SK-N-SH (cell line): ENCODE results near the gene GNG5. TPM values are rescaled to one million over a fixed set of nuclear protein-coding genes. Genes with fewer than 3 reads are reported as not detected.
"Not testable (repeated sequence)": the region's sequence is repeated elsewhere in the genome, so short reads cannot be mapped to it uniquely, and the experiment has no call there.

Experiments used
- CTCF ChIA-PET: fragments of 300-600, 350-600 bp; formaldehyde crosslinking; extraction: SDS; loops from one replicate; lab custom pipeline; 2021; lab: Yijun Ruan, JAX
- POLR2A ChIA-PET: fragments of 350-600 bp; sonication (Branson Sonifier 250); formaldehyde crosslinking; extraction: SDS; loops from one replicate; lab custom pipeline; 2020; ENCODE audit warnings: antibody characterized with exemption, inconsistent platforms; lab: Yijun Ruan, JAX
- DNase-seq: peaks from one replicate; pipeline ENCODE4 v3.0.0; 2012
- H2AFZ ChIP-seq: fragments of 200-600 bp; sonication (generic); 2 replicates; pipeline ENCODE4 v1.8.1; 2016; ENCODE audit warnings: antibody characterized with exemption, mild to moderate bottlenecking, low read depth
- H3F3A ChIP-seq: fragments of 200-600 bp; sonication (generic); replicated peaks from 2 replicates; pipeline ENCODE3; 2016; ENCODE audit warnings: antibody characterized with exemption, mild to moderate bottlenecking; ENCODE audit not compliant: insufficient read depth
- H3K27ac ChIP-seq, 2 experiments: fragments of 200-500 bp in 1 of 2; fragments of 200-600 bp in 1 of 2; sonication (Bioruptor generic) in 1 of 2; sonication (generic), shearing (Covaris generic) in 1 of 2; 2 replicates each; pipeline versions ENCODE4 v1.5.1 to v1.6.1; 2014 to 2016; ENCODE audit warnings: low read depth in 2 of 2, inconsistent platforms in 1 of 2, low read length in 1 of 2, mild to moderate bottlenecking in 1 of 2, mixed read lengths in 1 of 2
- H3K27me3 ChIP-seq: fragments of 200-600 bp; sonication (generic), shearing (Covaris generic); 2 replicates; pipeline ENCODE4 v1.6.1; 2016; ENCODE audit warnings: mixed run types; ENCODE audit not compliant: insufficient read depth
- H3K36me3 ChIP-seq, 2 experiments: fragments of 200-500 bp in 1 of 2; fragments of 200-600 bp in 1 of 2; sonication (Bioruptor generic) in 1 of 2; sonication (generic) in 1 of 2; replicated peaks in 1 of 2; 2 replicates each; pipeline versions ENCODE3 to v1.5.1; 2014 to 2016; ENCODE audit warnings: low read length in 1 of 2, mild to moderate bottlenecking in 1 of 2; ENCODE audit not compliant: insufficient read depth in 2 of 2, control insufficient read depth in 1 of 2
- H3K4me1 ChIP-seq, 2 experiments: fragments of 200-500 bp in 1 of 2; fragments of 200-600 bp in 1 of 2; sonication (Bioruptor generic) in 1 of 2; sonication (generic), shearing (Covaris generic) in 1 of 2; 2 replicates each; pipeline versions ENCODE4 v1.5.1 to v1.6.1; 2014 to 2016; ENCODE audit warnings: low read depth in 1 of 2, low read length in 1 of 2, mixed run types in 1 of 2; ENCODE audit not compliant: insufficient read depth in 2 of 2, control insufficient read depth in 1 of 2
- H3K4me2 ChIP-seq: fragments of 200-600 bp; sonication (generic), shearing (Covaris generic); 2 replicates; pipeline ENCODE4 v1.6.1; 2017; ENCODE audit warnings: mixed run types
- H3K4me3 ChIP-seq, 2 experiments: fragments of 200-500 bp in 1 of 2; fragments of 200-600 bp in 1 of 2; sonication (Bioruptor generic) in 1 of 2; sonication (generic), shearing (Covaris generic) in 1 of 2; 2 replicates each; pipeline versions ENCODE4 v1.5.1 to v1.8.1; 2014 to 2016; ENCODE audit warnings: low read depth in 2 of 2, inconsistent platforms in 1 of 2, low read length in 1 of 2, mild to moderate bottlenecking in 1 of 2, mixed read lengths in 1 of 2, moderate library complexity in 1 of 2
- H3K79me2 ChIP-seq: fragments of 200-600 bp; sonication (generic); 2 replicates; pipeline ENCODE4 v1.8.1; 2017; ENCODE audit warnings: mild to moderate bottlenecking; ENCODE audit not compliant: insufficient read depth
- H3K9ac ChIP-seq: fragments of 200-600 bp; sonication (generic); 2 replicates; pipeline ENCODE4 v1.6.1; 2017; ENCODE audit warnings: mixed run types
- H3K9me2 ChIP-seq: fragments of 200-600 bp; sonication (generic); 2 replicates; pipeline ENCODE4 v1.6.1; 2017; ENCODE audit warnings: mixed run types
- H3K9me3 ChIP-seq: fragments of 200-600 bp; sonication (generic); 2 replicates; pipeline ENCODE4 v1.6.1; 2017; ENCODE audit warnings: mixed run types, mild to moderate bottlenecking, moderate library complexity
- H4K20me1 ChIP-seq: fragments of 200-600 bp; sonication (generic); 2 replicates; pipeline ENCODE4 v1.6.1; 2017; ENCODE audit warnings: mild to moderate bottlenecking, mixed run types; ENCODE audit not compliant: insufficient read depth
- EZH2phosphoT487 ChIP-seq: fragments of 200-600 bp; sonication (generic); IDR thresholded peaks from 2 replicates; pipeline ENCODE4 v1.6.1; 2017; ENCODE audit warnings: low read depth, mixed run types, mild to moderate bottlenecking, antibody characterized with exemption, moderate library complexity, borderline replicate concordance
- FOXJ3 ChIP-seq: sonication (generic); formaldehyde crosslinking; IDR thresholded peaks from 2 replicates; pipeline ENCODE4 v1.5.1; 2020; ENCODE audit warnings: mild to moderate bottlenecking, missing genetic modification reagents
- POLR2AphosphoS5 ChIP-seq: IDR thresholded peaks from 2 replicates; pipeline ENCODE4 v1.6.1; 2012; ENCODE audit warnings: low read depth, low read length
- RAD21 ChIP-seq: IDR thresholded peaks from 2 replicates; pipeline ENCODE4 v1.6.1; 2012; ENCODE audit warnings: mild to moderate bottlenecking, low read length
- REST ChIP-seq: IDR thresholded peaks from 2 replicates; pipeline ENCODE4 v1.6.1; 2012; ENCODE audit warnings: mild to moderate bottlenecking, low read depth, low read length, moderate library complexity
- RFX5 ChIP-seq: IDR thresholded peaks from 2 replicates; pipeline ENCODE4 v1.6.1; 2012; ENCODE audit warnings: mild to moderate bottlenecking, improper control_type of control experiment, low read length
- RXRA ChIP-seq: IDR thresholded peaks from 2 replicates; pipeline ENCODE4 v1.4.0; 2012; ENCODE audit warnings: low read depth, mild to moderate bottlenecking, borderline replicate concordance
- WGBS: methylation state at CpG from one replicate; pipeline ENCODE4 v1.1.6; 2017; ENCODE audit warnings: low lambda C conversion rate; 5-methylcytosine and 5-hydroxymethylcytosine counted together
- polyA plus RNA-seq, 3 experiments: library from polyadenylated mRNA; depleted of rRNA; stranded (reverse); fragments of >200 nt; gene quantifications; 2 replicates each; pipeline ENCODE4 v1.2.3, GENCODE V29; 2012
- TF ChIP-seq, protein P1 (sequence below): fragments of 150-350 bp; IDR thresholded peaks from 2 replicates; pipeline ENCODE4 v1.6.1; 2016; ENCODE audit warnings: mild to moderate bottlenecking, low read depth, low read length

The GNG5 gene
- polyA plus RNA-seq, 1 of the 3 experiments (the other 2 are of a cell fraction) = 104 TPM

- TF ChIP-seq REST = no peak
- TF ChIP-seq, all 33 proteins: peak for 0
Observed at GRCh38 chr1:84509029-84509428, 2.6 kb upstream of the GNG5 start (continued).

- Histone ChIP-seq H3F3A (peaks cover 7% of the 10 kb centered on the region), H3K9ac (no peak overlapping the region), H3K4me1 (peaks cover 5 to 12% of the 10 kb centered on the region in 2 experiments; a peak in 3 of 4 replicates), H3K36me3 (peaks cover 0 to 6% of the 10 kb centered on the region in 2 experiments), H2AFZ (no peak overlapping the region), H3K9me3 (0 out of 2 replicates have a peak, but pooled peaks cover 8% of the 10 kb centered on the region), H3K27ac (no peak overlapping the region), H3K27me3 (no peaks in the 10 kb centered on the region), H3K79me2 (peaks cover 36% of the 10 kb centered on the region), H3K4me3 (no peak overlapping the region), H4K20me1 (peaks cover 17% of the 10 kb centered on the region), H3K9me2 (no peaks in the 10 kb centered on the region), H3K4me2 (no peak overlapping the region)
- POLR2A ChIA-PET = no interaction called here
- CTCF ChIA-PET = no interaction called here
- DNase-seq = no peak
- WGBS = 100% methylated on average over 1 of the region's 1 CpG
- no peak for TF ChIP-seq RXRA
- no peak for TF ChIP-seq RAD21
- TF ChIP-seq EZH2phosphoT487 = no peak
- TF ChIP-seq POLR2AphosphoS5 = no peak
- TF ChIP-seq, protein P1, sequence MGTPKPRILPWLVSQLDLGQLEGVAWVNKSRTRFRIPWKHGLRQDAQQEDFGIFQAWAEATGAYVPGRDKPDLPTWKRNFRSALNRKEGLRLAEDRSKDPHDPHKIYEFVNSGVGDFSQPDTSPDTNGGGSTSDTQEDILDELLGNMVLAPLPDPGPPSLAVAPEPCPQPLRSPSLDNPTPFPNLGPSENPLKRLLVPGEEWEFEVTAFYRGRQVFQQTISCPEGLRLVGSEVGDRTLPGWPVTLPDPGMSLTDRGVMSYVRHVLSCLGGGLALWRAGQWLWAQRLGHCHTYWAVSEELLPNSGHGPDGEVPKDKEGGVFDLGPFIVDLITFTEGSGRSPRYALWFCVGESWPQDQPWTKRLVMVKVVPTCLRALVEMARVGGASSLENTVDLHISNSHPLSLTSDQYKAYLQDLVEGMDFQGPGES = no peak
- no peak for TF ChIP-seq RFX5
- TF ChIP-seq FOXJ3 (CRISPR knock-in tag) = no peak
Observed at GRCh38 chr1:84508510-84508909, 2.1 kb upstream of the GNG5 start.

DNA sequence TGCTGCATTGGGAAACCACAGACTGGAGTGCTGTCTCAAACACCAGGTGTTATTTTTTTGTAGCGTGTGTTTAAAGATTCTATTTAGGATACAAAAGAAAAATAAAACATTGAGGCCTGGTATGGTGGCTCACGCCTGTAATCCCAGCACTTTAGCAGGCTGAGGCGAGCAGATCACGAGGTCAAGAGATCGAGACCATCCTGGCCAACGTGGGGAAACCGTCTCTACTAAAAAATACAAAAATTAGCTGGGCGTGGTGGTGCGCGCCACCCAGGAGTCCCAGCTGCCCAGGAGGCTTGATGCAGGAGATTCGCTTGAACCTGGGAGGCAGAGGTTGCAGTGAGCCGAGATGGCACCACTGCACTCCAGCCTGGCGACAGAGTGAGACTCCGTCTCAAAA is 1.5 kb upstream of the GNG5 start:
- H3K9me3 ChIP-seq, H3K9ac ChIP-seq, H3K4me3 ChIP-seq, DNase-seq, H2AFZ ChIP-seq, H3F3A ChIP-seq, H3K27ac ChIP-seq, H3K27me3 ChIP-seq, H3K9me2 ChIP-seq, H3K36me3 ChIP-seq, POLR2A ChIA-PET: not testable (repeated sequence)
- WGBS = 96% methylated on average over 14 of the region's 14 CpGs
- peaks cover 43% of the 10 kb centered on the region for H3K79me2 ChIP-seq
- peaks cover 23% of the 10 kb centered on the region for H4K20me1 ChIP-seq
- 0 out of 2 replicates have a peak overlapping the region, but pooled peaks have one; percentile 86 for H3K4me2 ChIP-seq
- CTCF ChIA-PET = interaction anchor here (0.7 kb wide), 1 partner anchor 16 kb away, joined by 3 read pairs; no protein-coding TSS in a partner anchor
- peaks cover 8 to 18% of the 10 kb centered on the region in 2 experiments; a peak in 3 of 4 replicates for H3K4me1 ChIP-seq
